SK-N-SH (cell line): ENCODE results near the gene IBSP. TPM values are rescaled to one million over a fixed set of nuclear protein-coding genes. Genes with fewer than 3 reads are reported as not detected.

Experiments used
- CTCF ChIA-PET: fragments of 300-600, 350-600 bp; formaldehyde crosslinking; extraction: SDS; loops from one replicate; lab custom pipeline; 2021; lab: Yijun Ruan, JAX
- POLR2A ChIA-PET: fragments of 350-600 bp; sonication (Branson Sonifier 250); formaldehyde crosslinking; extraction: SDS; loops from one replicate; lab custom pipeline; 2020; ENCODE audit warnings: antibody characterized with exemption, inconsistent platforms; lab: Yijun Ruan, JAX
- DNase-seq: peaks from one replicate; pipeline ENCODE4 v3.0.0; 2012
- H2AFZ ChIP-seq: fragments of 200-600 bp; sonication (generic); 2 replicates; pipeline ENCODE4 v1.8.1; 2016; ENCODE audit warnings: antibody characterized with exemption, mild to moderate bottlenecking, low read depth
- H3F3A ChIP-seq: fragments of 200-600 bp; sonication (generic); replicated peaks from 2 replicates; pipeline ENCODE3; 2016; ENCODE audit warnings: antibody characterized with exemption, mild to moderate bottlenecking; ENCODE audit not compliant: insufficient read depth
- H3K27ac ChIP-seq, 2 experiments: fragments of 200-500 bp in 1 of 2; fragments of 200-600 bp in 1 of 2; sonication (Bioruptor generic) in 1 of 2; sonication (generic), shearing (Covaris generic) in 1 of 2; 2 replicates each; pipeline versions ENCODE4 v1.5.1 to v1.6.1; 2014 to 2016; ENCODE audit warnings: low read depth in 2 of 2, inconsistent platforms in 1 of 2, low read length in 1 of 2, mild to moderate bottlenecking in 1 of 2, mixed read lengths in 1 of 2
- H3K27me3 ChIP-seq: fragments of 200-600 bp; sonication (generic), shearing (Covaris generic); 2 replicates; pipeline ENCODE4 v1.6.1; 2016; ENCODE audit warnings: mixed run types; ENCODE audit not compliant: insufficient read depth
- H3K36me3 ChIP-seq, 2 experiments: fragments of 200-500 bp in 1 of 2; fragments of 200-600 bp in 1 of 2; sonication (Bioruptor generic) in 1 of 2; sonication (generic) in 1 of 2; replicated peaks in 1 of 2; 2 replicates each; pipeline versions ENCODE3 to v1.5.1; 2014 to 2016; ENCODE audit warnings: low read length in 1 of 2, mild to moderate bottlenecking in 1 of 2; ENCODE audit not compliant: insufficient read depth in 2 of 2, control insufficient read depth in 1 of 2
- H3K4me1 ChIP-seq, 2 experiments: fragments of 200-500 bp in 1 of 2; fragments of 200-600 bp in 1 of 2; sonication (Bioruptor generic) in 1 of 2; sonication (generic), shearing (Covaris generic) in 1 of 2; 2 replicates each; pipeline versions ENCODE4 v1.5.1 to v1.6.1; 2014 to 2016; ENCODE audit warnings: low read depth in 1 of 2, low read length in 1 of 2, mixed run types in 1 of 2; ENCODE audit not compliant: insufficient read depth in 2 of 2, control insufficient read depth in 1 of 2
- H3K4me2 ChIP-seq: fragments of 200-600 bp; sonication (generic), shearing (Covaris generic); 2 replicates; pipeline ENCODE4 v1.6.1; 2017; ENCODE audit warnings: mixed run types
- H3K4me3 ChIP-seq, 2 experiments: fragments of 200-500 bp in 1 of 2; fragments of 200-600 bp in 1 of 2; sonication (Bioruptor generic) in 1 of 2; sonication (generic), shearing (Covaris generic) in 1 of 2; 2 replicates each; pipeline versions ENCODE4 v1.5.1 to v1.8.1; 2014 to 2016; ENCODE audit warnings: low read depth in 2 of 2, inconsistent platforms in 1 of 2, low read length in 1 of 2, mild to moderate bottlenecking in 1 of 2, mixed read lengths in 1 of 2, moderate library complexity in 1 of 2
- H3K79me2 ChIP-seq: fragments of 200-600 bp; sonication (generic); 2 replicates; pipeline ENCODE4 v1.8.1; 2017; ENCODE audit warnings: mild to moderate bottlenecking; ENCODE audit not compliant: insufficient read depth
- H3K9ac ChIP-seq: fragments of 200-600 bp; sonication (generic); 2 replicates; pipeline ENCODE4 v1.6.1; 2017; ENCODE audit warnings: mixed run types
- H3K9me2 ChIP-seq: fragments of 200-600 bp; sonication (generic); 2 replicates; pipeline ENCODE4 v1.6.1; 2017; ENCODE audit warnings: mixed run types
- H3K9me3 ChIP-seq: fragments of 200-600 bp; sonication (generic); 2 replicates; pipeline ENCODE4 v1.6.1; 2017; ENCODE audit warnings: mixed run types, mild to moderate bottlenecking, moderate library complexity
- H4K20me1 ChIP-seq: fragments of 200-600 bp; sonication (generic); 2 replicates; pipeline ENCODE4 v1.6.1; 2017; ENCODE audit warnings: mild to moderate bottlenecking, mixed run types; ENCODE audit not compliant: insufficient read depth
- CHD2 ChIP-seq: fragments of 150-350 bp; IDR thresholded peaks from 2 replicates; pipeline ENCODE4 v1.6.1; 2018; ENCODE audit warnings: low read length; ENCODE audit not compliant: partially characterized antibody
- ELF1 ChIP-seq: IDR thresholded peaks from 2 replicates; pipeline ENCODE4 v1.4.0; 2012
- EZH2phosphoT487 ChIP-seq: fragments of 200-600 bp; sonication (generic); IDR thresholded peaks from 2 replicates; pipeline ENCODE4 v1.6.1; 2017; ENCODE audit warnings: low read depth, mixed run types, mild to moderate bottlenecking, antibody characterized with exemption, moderate library complexity, borderline replicate concordance
- IRF3 ChIP-seq: fragments of 150-350 bp; IDR thresholded peaks from 2 replicates; pipeline ENCODE4 v1.6.1; 2016; ENCODE audit warnings: mild to moderate bottlenecking, low read depth, low read length
- JUND ChIP-seq: IDR thresholded peaks from 2 replicates; pipeline ENCODE4 v1.4.0; 2012
- MEF2A ChIP-seq: IDR thresholded peaks from 2 replicates; pipeline ENCODE4 v1.4.0; 2012; ENCODE audit warnings: low read depth, borderline replicate concordance
- MXI1 ChIP-seq: IDR thresholded peaks from 2 replicates; pipeline ENCODE4 v1.6.1; 2012; ENCODE audit warnings: mild to moderate bottlenecking, low read depth, low read length, improper control_type of control experiment
- NRF1 ChIP-seq: IDR thresholded peaks from 2 replicates; pipeline ENCODE4 v1.6.1; 2012; ENCODE audit warnings: low read depth, mild to moderate bottlenecking, low read length
- POLR2AphosphoS5 ChIP-seq: IDR thresholded peaks from 2 replicates; pipeline ENCODE4 v1.6.1; 2012; ENCODE audit warnings: low read depth, low read length
- RCOR1 ChIP-seq: fragments of 150-350 bp; IDR thresholded peaks from 2 replicates; pipeline ENCODE4 v1.6.1; 2017; ENCODE audit warnings: antibody characterized with exemption, low read length
- REST ChIP-seq: IDR thresholded peaks from 2 replicates; pipeline ENCODE4 v1.6.1; 2012; ENCODE audit warnings: mild to moderate bottlenecking, low read depth, low read length, moderate library complexity
- RFX5 ChIP-seq: IDR thresholded peaks from 2 replicates; pipeline ENCODE4 v1.6.1; 2012; ENCODE audit warnings: mild to moderate bottlenecking, improper control_type of control experiment, low read length
- RXRA ChIP-seq: IDR thresholded peaks from 2 replicates; pipeline ENCODE4 v1.4.0; 2012; ENCODE audit warnings: low read depth, mild to moderate bottlenecking, borderline replicate concordance
- SIN3A ChIP-seq: IDR thresholded peaks from 2 replicates; pipeline ENCODE4 v1.6.1; 2012; ENCODE audit warnings: low read depth, mild to moderate bottlenecking, low read length, moderate library complexity, borderline replicate concordance
- SMC3 ChIP-seq: IDR thresholded peaks from 2 replicates; pipeline ENCODE4 v1.6.1; 2012; ENCODE audit warnings: low read depth, low read length, improper control_type of control experiment
- TEAD4 ChIP-seq: IDR thresholded peaks from 2 replicates; pipeline ENCODE4 v1.4.0; 2012; ENCODE audit warnings: mild to moderate bottlenecking, borderline replicate concordance; ENCODE audit not compliant: insufficient read depth
- USF1 ChIP-seq: IDR thresholded peaks from 2 replicates; pipeline ENCODE4 v1.4.0; 2012; ENCODE audit warnings: low read depth, borderline replicate concordance
- USF2 ChIP-seq: fragments of 150-350 bp; IDR thresholded peaks from 2 replicates; pipeline ENCODE4 v1.6.1; 2017; ENCODE audit warnings: antibody characterized with exemption, low read length, low read depth, borderline replicate concordance
- YY1 ChIP-seq: IDR thresholded peaks from 2 replicates; pipeline ENCODE4 v1.4.0; 2012; ENCODE audit warnings: low read depth, mild to moderate bottlenecking
- ZBTB33 ChIP-seq: IDR thresholded peaks from 2 replicates; pipeline ENCODE4 v1.4.0; 2012; ENCODE audit warnings: low read depth, borderline replicate concordance
- WGBS: methylation state at CpG from one replicate; pipeline ENCODE4 v1.1.6; 2017; ENCODE audit warnings: low lambda C conversion rate; 5-methylcytosine and 5-hydroxymethylcytosine counted together
- polyA plus RNA-seq, 3 experiments: library from polyadenylated mRNA; depleted of rRNA; stranded (reverse); fragments of >200 nt; gene quantifications; 2 replicates each; pipeline ENCODE4 v1.2.3, GENCODE V29; 2012

The IBSP gene
- polyA plus RNA-seq, 1 of the 3 experiments (the other 2 are of a cell fraction): not detected

- no peak overlapping the region for H3K4me2 ChIP-seq
- no peak for DNase-seq
- no peaks in the 10 kb centered on the region for H3K27me3 ChIP-seq
- TF ChIP-seq RCOR1: no peak
- no peak for TF ChIP-seq SIN3A
- no peak for TF ChIP-seq MEF2A
- TF ChIP-seq MXI1: no peak
- TF ChIP-seq IRF3: no peak
- no peak for TF ChIP-seq SMC3
- TF ChIP-seq ELF1: no peak
- TF ChIP-seq RXRA: no peak
- TF ChIP-seq NRF1: no peak
- TF ChIP-seq TEAD4: no peak
- no peak for TF ChIP-seq YY1
- TF ChIP-seq JUND: no peak
- TF ChIP-seq CHD2: no peak
- no peak for TF ChIP-seq REST
- TF ChIP-seq RFX5: no peak
- no peak for TF ChIP-seq USF1
- TF ChIP-seq EZH2phosphoT487: no peak
- no peak for TF ChIP-seq ZBTB33
- no peak for TF ChIP-seq USF2
- TF ChIP-seq POLR2AphosphoS5: no peak
- no peaks in the 10 kb centered on the region for H3F3A ChIP-seq
- H2AFZ ChIP-seq: no peak overlapping the region
- POLR2A ChIA-PET: no interaction called here
- H3K4me1 ChIP-seq: no peaks in the 10 kb centered on the region; a peak in 1 of 4 replicates
- H3K9me3 ChIP-seq: no peaks in the 10 kb centered on the region
- CTCF ChIA-PET: interaction anchor here (1.1 to 1.6 kb wide), 3 partner anchors 9 to 144 kb away, joined by 3 to 5 read pairs (median 4); no protein-coding TSS in a partner anchor
- no peaks in the 10 kb centered on the region for H3K9me2 ChIP-seq
- H3K9ac ChIP-seq: no peak overlapping the region
- no peaks in the 10 kb centered on the region for H3K36me3 ChIP-seq
- no peak overlapping the region for H3K27ac ChIP-seq
- 57% methylated on average over 1 of the region's 1 CpG for WGBS
- no peaks in the 10 kb centered on the region for H4K20me1 ChIP-seq
- H3K79me2 ChIP-seq: no peaks in the 10 kb centered on the region
- H3K4me3 ChIP-seq: no peak overlapping the region
These were observed 25.0 kb downstream of the IBSP start for GRCh38 chr4:87824352-87824751.
